Measurements from ENCODE around the gene PLAAT3.
"Not testable (repeated sequence)": the region's sequence is repeated elsewhere in the genome, so short reads cannot be mapped to it uniquely, and the experiment has no call there.

PLAAT3 gene

GRCh38 chr11:63572026-63572688 lies 42.1 kb downstream of the PLAAT3 start:
- in situ Hi-C loops (cut with MboI; ENCODE audit: low sequenced_read_pairs) = no loop called here

GRCh38 chr11:63569570-63569969 lies 44.7 kb downstream of the PLAAT3 start:
- in situ Hi-C loops (cut with MboI; ENCODE audit: low sequenced_read_pairs) = no loop called here

- in situ Hi-C loops (cut with MboI; ENCODE audit: low sequenced_read_pairs) = no loop called here
Measured at GRCh38 chr11:63567044-63567840, 47.0 kb downstream of the PLAAT3 start.

GRCh38 chr11:63564784-63565350 lies 49.4 kb downstream of the PLAAT3 start:
- in situ Hi-C loops (cut with MboI; ENCODE audit: low sequenced_read_pairs) = no loop called here

GRCh38 chr11:63564056-63564774 lies 50.0 kb downstream of the PLAAT3 start:
- in situ Hi-C loops (cut with MboI; ENCODE audit: low sequenced_read_pairs) = no loop called here

- in situ Hi-C loops (cut with MboI; ENCODE audit: low sequenced_read_pairs) = no loop called here
Measured at GRCh38 chr11:63563201-63564055, 50.8 kb downstream of the PLAAT3 start, which contains the start of gene PLAAT2. PLAAT2 (minus strand) TSS chr11:63563379; CDS start chr11:63563324, 55 bp downstream.

- in situ Hi-C loops (cut with MboI; ENCODE audit: low sequenced_read_pairs) = no loop called here
Measured at GRCh38 chr11:63560506-63561180, 53.6 kb downstream of the PLAAT3 start.

GRCh38 chr11:63558459-63559157 lies 55.6 kb downstream of the PLAAT3 start:
- in situ Hi-C loops (cut with MboI; ENCODE audit: low sequenced_read_pairs) = no loop called here

- in situ Hi-C loops (cut with MboI; ENCODE audit: low sequenced_read_pairs) = no loop called here
Measured at GRCh38 chr11:63557570-63557969, 56.7 kb downstream of the PLAAT3 start.

- in situ Hi-C loops (cut with MboI; ENCODE audit: low sequenced_read_pairs) = no loop called here
Measured at GRCh38 chr11:63556404-63557013, 57.7 kb downstream of the PLAAT3 start.

- in situ Hi-C loops (cut with MboI; ENCODE audit: low sequenced_read_pairs) = no loop called here
Measured at GRCh38 chr11:63554877-63555223, 59.4 kb downstream of the PLAAT3 start.

- in situ Hi-C loops (cut with MboI; ENCODE audit: low sequenced_read_pairs) = no loop called here
Measured at GRCh38 chr11:63553759-63554158, 60.5 kb downstream of the PLAAT3 start.

- in situ Hi-C loops (cut with MboI; ENCODE audit: low sequenced_read_pairs) = no loop called here
Measured at GRCh38 chr11:63552921-63553320, 61.3 kb downstream of the PLAAT3 start.

- in situ Hi-C loops (cut with MboI; ENCODE audit: low sequenced_read_pairs) = no loop called here
Measured at GRCh38 chr11:63551889-63552266, 62.4 kb downstream of the PLAAT3 start.

GRCh38 chr11:63551091-63551888 lies 62.9 kb downstream of the PLAAT3 start:
- in situ Hi-C loops (cut with MboI; ENCODE audit: low sequenced_read_pairs) = no loop called here

- in situ Hi-C loops (cut with MboI; ENCODE audit: low sequenced_read_pairs) = not testable (repeated sequence)
Measured at GRCh38 chr11:63550156-63550700, 64.0 kb downstream of the PLAAT3 start.

GRCh38 chr11:63549411-63549810 lies 64.8 kb downstream of the PLAAT3 start:
- in situ Hi-C loops (cut with MboI; ENCODE audit: low sequenced_read_pairs) = no loop called here

- in situ Hi-C loops (cut with MboI; ENCODE audit: low sequenced_read_pairs) = no loop called here
Measured at GRCh38 chr11:63548178-63548577, 66.1 kb downstream of the PLAAT3 start.

Measured in HL-60/S4 treated with retinoic acid at 250 ng/mL for 4 days and 3 days (cell line).